Muscle layer of colon (tissue), 2 donors: ENCODE measurements around the gene IGLL5.

Source experiments
- H3K27ac ChIP-seq: one replicate; pipeline ENCODE4 v1.7.0; 2013; ENCODE audit warnings: low read depth, mild to moderate bottlenecking, low read length, moderate library complexity
- H3K27me3 ChIP-seq, 2 donors: one replicate each; pipeline ENCODE4 v1.7.0; 2013; ENCODE audit warnings: low read length in 2 of 2, mild to moderate bottlenecking in 2 of 2; ENCODE audit not compliant: insufficient read depth in 2 of 2, control insufficient read depth in 1 of 2
- H3K36me3 ChIP-seq: one replicate; pipeline ENCODE4 v1.7.0; 2013; ENCODE audit warnings: mild to moderate bottlenecking, low read length; ENCODE audit not compliant: insufficient read depth
- H3K4me1 ChIP-seq: one replicate; pipeline ENCODE4 v1.7.0; 2013; ENCODE audit warnings: mild to moderate bottlenecking, low read length; ENCODE audit not compliant: insufficient read depth
- H3K4me3 ChIP-seq, 2 donors: one replicate each; pipeline ENCODE4 v1.7.0; 2013; ENCODE audit warnings: low read length in 2 of 2, low read depth in 1 of 2, mild to moderate bottlenecking in 1 of 2, moderate library complexity in 1 of 2
- H3K9ac ChIP-seq: one replicate; pipeline ENCODE4 v1.7.0; 2013; ENCODE audit warnings: low read length
- H3K9me3 ChIP-seq: one replicate; pipeline ENCODE4 v1.7.0; 2013; ENCODE audit warnings: mild to moderate bottlenecking, low read length
- donor health status: abdominal sarcoma.
- donor health status: Adenocarcinoma of cecum.

IGLL5 gene

GRCh38 chr22:22923930-22924329 lies 36.3 kb downstream of the IGLL5 start:
- Histone ChIP-seq H3K4me3 (no peak overlapping the region), H3K27me3 (peaks cover 0 to 6% of the 10 kb centered on the region in 2 donors), H3K9ac (no peak overlapping the region), H3K36me3 (no peaks in the 10 kb centered on the region), H3K27ac (no peak overlapping the region), H3K4me1 (no peaks in the 10 kb centered on the region), H3K9me3 (no peaks in the 10 kb centered on the region)

- Histone ChIP-seq H3K4me3 (no peak overlapping the region), H3K27me3 (peaks cover 0 to 6% of the 10 kb centered on the region in 2 donors), H3K4me1 (no peaks in the 10 kb centered on the region), H3K9ac (no peak overlapping the region), H3K9me3 (no peaks in the 10 kb centered on the region), H3K36me3 (no peaks in the 10 kb centered on the region), H3K27ac (no peak overlapping the region)
These were observed 36.9 kb downstream of the IGLL5 start for GRCh38 chr22:22924369-22925145.

- no peak overlapping the region for H3K27ac ChIP-seq
- H3K4me1 ChIP-seq, result no peaks in the 10 kb centered on the region
- no peak overlapping the region for H3K9ac ChIP-seq
- no peaks in the 10 kb centered on the region for H3K36me3 ChIP-seq
- H3K27me3 ChIP-seq, result peaks cover 0 to 6% of the 10 kb centered on the region in 2 donors
- no peaks in the 10 kb centered on the region for H3K9me3 ChIP-seq
- no peak overlapping the region for H3K4me3 ChIP-seq
These were observed 37.7 kb downstream of the IGLL5 start for GRCh38 chr22:22925146-22925804.

- H3K27me3 ChIP-seq, result peaks cover 0 to 6% of the 10 kb centered on the region in 2 donors
These were observed 38.3 kb downstream of the IGLL5 start for GRCh38 chr22:22925805-22926369.

GRCh38 chr22:22926370-22927195 lies 39.0 kb downstream of the IGLL5 start:
- no peak overlapping the region for H3K4me3 ChIP-seq
- H3K27ac ChIP-seq, result no peak overlapping the region
- H3K9ac ChIP-seq, result no peak overlapping the region
- no peaks in the 10 kb centered on the region for H3K36me3 ChIP-seq
- peaks cover 0 to 6% of the 10 kb centered on the region in 2 donors for H3K27me3 ChIP-seq
- no peaks in the 10 kb centered on the region for H3K4me1 ChIP-seq
- H3K9me3 ChIP-seq, result no peaks in the 10 kb centered on the region

More at GRCh38 chr22:22925805-22926369, 38.3 kb downstream of the IGLL5 start:
- no peak overlapping the region for H3K9ac ChIP-seq
- no peaks in the 10 kb centered on the region for H3K4me1 ChIP-seq
- H3K27ac ChIP-seq, result no peak overlapping the region
- H3K36me3 ChIP-seq, result no peaks in the 10 kb centered on the region
- H3K9me3 ChIP-seq, result no peaks in the 10 kb centered on the region
- H3K4me3 ChIP-seq, result no peak overlapping the region

GRCh38 chr22:22927196-22927887 lies 39.7 kb downstream of the IGLL5 start:
- no peaks in the 10 kb centered on the region for H3K36me3 ChIP-seq
- no peak overlapping the region for H3K27ac ChIP-seq
- H3K9ac ChIP-seq, result no peak overlapping the region
- no peak overlapping the region for H3K4me3 ChIP-seq
- H3K9me3 ChIP-seq, result no peaks in the 10 kb centered on the region
- H3K4me1 ChIP-seq, result no peaks in the 10 kb centered on the region
- peaks cover 0 to 6% of the 10 kb centered on the region in 2 donors for H3K27me3 ChIP-seq

- H3K9ac ChIP-seq, result no peak overlapping the region
- no peaks in the 10 kb centered on the region for H3K36me3 ChIP-seq
- H3K4me3 ChIP-seq, result no peak overlapping the region
- H3K27ac ChIP-seq, result no peak overlapping the region
- H3K9me3 ChIP-seq, result no peaks in the 10 kb centered on the region
- no peaks in the 10 kb centered on the region for H3K4me1 ChIP-seq
- H3K27me3 ChIP-seq, result peaks cover 0 to 6% of the 10 kb centered on the region in 2 donors
These were observed 40.5 kb downstream of the IGLL5 start for GRCh38 chr22:22927888-22928665.

GRCh38 chr22:22928666-22929380 lies 41.2 kb downstream of the IGLL5 start:
- H3K9ac ChIP-seq, result no peak overlapping the region

GRCh38 chr22:22929381-22930221 lies 42.0 kb downstream of the IGLL5 start:
- Histone ChIP-seq H3K4me3 (no peak overlapping the region), H3K27ac (no peak overlapping the region), H3K4me1 (no peaks in the 10 kb centered on the region), H3K36me3 (no peaks in the 10 kb centered on the region), H3K9ac (no peak overlapping the region), H3K9me3 (no peaks in the 10 kb centered on the region), H3K27me3 (peaks cover 0 to 6% of the 10 kb centered on the region in 2 donors)

More at GRCh38 chr22:22928666-22929380, 41.2 kb downstream of the IGLL5 start:
- H3K4me3 ChIP-seq, result no peak overlapping the region
- H3K27ac ChIP-seq, result no peak overlapping the region
- H3K4me1 ChIP-seq, result no peaks in the 10 kb centered on the region
- H3K36me3 ChIP-seq, result no peaks in the 10 kb centered on the region
- no peaks in the 10 kb centered on the region for H3K9me3 ChIP-seq
- H3K27me3 ChIP-seq, result peaks cover 0 to 6% of the 10 kb centered on the region in 2 donors
